Heart left ventricle (tissue), 13 donors: ENCODE results near the gene DES.

Experiments used
- POLR2A ChIP-seq, 2 donors: fragments of 450-650 bp; IDR thresholded peaks; one replicate each; pipeline ENCODE4 v1.6.1; 2017; ENCODE audit warnings: antibody characterized with exemption in 2 of 2, mild to moderate bottlenecking in 2 of 2, moderate library complexity in 2 of 2
- TF ChIP-seq, protein P1 (sequence below), 12 donors: fragments of 200-600 bp; sonication (generic) in 4 of 12; IDR thresholded peaks; one replicate each; pipeline versions ENCODE4 v1.5.0 to v1.8.0; 2018 to 2022; ENCODE audit warnings: antibody characterized with exemption in 12 of 12, mild to moderate bottlenecking in 5 of 12
- donor health status: ischemic (EF 13 %, LVEDD 7.1; RV severe dilation, severe dysfunction).
- donor health status: DM: no; HTN: yes; CAD: no.
- donor health status: DM: no; HTN: no; CAD: no.
- donor health status: ischemic (EF 25% LVEDD 6.9; RV normal size, moderate dysfunction).
- donor health status: ischemic (EF 25% LVEDD 5.7; RV mildly dilated, moderate dysfunction).
- donor health status: ischemic (EF 35%, LVEDD 5.7; RV mildly dilated, moderate dysfunction).
- donor health status: nonischemic (EF 11% LVEDD 7.7; RV severe dilation, severe dysfunction).
- donor health status: DM: yes; HTN: yes; CAD: no.
- donor health status: PGD.
- donor health status: ischemic (EF 29% LVEDD 5.4; RV normal size, mild dysfunction).
- donor health status: nonischemic (EF 23%, LVEDD 6.1; RV moderate dilation, normal function).

DNA sequence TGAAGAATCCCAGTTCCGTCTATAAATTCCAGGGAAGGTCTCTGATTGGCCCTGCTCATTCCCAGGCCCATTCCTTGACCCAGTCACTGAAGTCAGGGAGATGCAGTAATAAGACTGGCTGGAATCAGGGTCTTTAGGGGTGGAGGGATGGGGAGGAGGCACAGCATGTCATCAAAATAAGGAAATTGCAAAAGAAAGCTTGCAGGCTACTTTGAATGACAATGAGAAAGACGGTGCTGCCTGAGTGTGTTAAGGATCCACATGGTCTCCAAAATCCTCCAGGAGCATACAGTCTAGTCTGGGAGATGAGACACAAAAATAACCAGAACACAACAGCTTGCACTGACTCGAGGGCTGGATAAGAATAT is 2.0 kb upstream of the DES start:
- TF ChIP-seq, protein P1, sequence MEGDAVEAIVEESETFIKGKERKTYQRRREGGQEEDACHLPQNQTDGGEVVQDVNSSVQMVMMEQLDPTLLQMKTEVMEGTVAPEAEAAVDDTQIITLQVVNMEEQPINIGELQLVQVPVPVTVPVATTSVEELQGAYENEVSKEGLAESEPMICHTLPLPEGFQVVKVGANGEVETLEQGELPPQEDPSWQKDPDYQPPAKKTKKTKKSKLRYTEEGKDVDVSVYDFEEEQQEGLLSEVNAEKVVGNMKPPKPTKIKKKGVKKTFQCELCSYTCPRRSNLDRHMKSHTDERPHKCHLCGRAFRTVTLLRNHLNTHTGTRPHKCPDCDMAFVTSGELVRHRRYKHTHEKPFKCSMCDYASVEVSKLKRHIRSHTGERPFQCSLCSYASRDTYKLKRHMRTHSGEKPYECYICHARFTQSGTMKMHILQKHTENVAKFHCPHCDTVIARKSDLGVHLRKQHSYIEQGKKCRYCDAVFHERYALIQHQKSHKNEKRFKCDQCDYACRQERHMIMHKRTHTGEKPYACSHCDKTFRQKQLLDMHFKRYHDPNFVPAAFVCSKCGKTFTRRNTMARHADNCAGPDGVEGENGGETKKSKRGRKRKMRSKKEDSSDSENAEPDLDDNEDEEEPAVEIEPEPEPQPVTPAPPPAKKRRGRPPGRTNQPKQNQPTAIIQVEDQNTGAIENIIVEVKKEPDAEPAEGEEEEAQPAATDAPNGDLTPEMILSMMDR (IDR thresholded peaks at IDR 0.05) = no peak
- TF ChIP-seq POLR2A (IDR thresholded peaks at IDR 0.05) = no peak
